ENCODE results near the gene MT1H. TPM values are rescaled to one million over a fixed set of nuclear protein-coding genes. Genes with fewer than 3 reads are reported as not detected.

The MT1H gene
- total RNA-seq, 1 experiment from 2014 or later: not detected

DNA sequence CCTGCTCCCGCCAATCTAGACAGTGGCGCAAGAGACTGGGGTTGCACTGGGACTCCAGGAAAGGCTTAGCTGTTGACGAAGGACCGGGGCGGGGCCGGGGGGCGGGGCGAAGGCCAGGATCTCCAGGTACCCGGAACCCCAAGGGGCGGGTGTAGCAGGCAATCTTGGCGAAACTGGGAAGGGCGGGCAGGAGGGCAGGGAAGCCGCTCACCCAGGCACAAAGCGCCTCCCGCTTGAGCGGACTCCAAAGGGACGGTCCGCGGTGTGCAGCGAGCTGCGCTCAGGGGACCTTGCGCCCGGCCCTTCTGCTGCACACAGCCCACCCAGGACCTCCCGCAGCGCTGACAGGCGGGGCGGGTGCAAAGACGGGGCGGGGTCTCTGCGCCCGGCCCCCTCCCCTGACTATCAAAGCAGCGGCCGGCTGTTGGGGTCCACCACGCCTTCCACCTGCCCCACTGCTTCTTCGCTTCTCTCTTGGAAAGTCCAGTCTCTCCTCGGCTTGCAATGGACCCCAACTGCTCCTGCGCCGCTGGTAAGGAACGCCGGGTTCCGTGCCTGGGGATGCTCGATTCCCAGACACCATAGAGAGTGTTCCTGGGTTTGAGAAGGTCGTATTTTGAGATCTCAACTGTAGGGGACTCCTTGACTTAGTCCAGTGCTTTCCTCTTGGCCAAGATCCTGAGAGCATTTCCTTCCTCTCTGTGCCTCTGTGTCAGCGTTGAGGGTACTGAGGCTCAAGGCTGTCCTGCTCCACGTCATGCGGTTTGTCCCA is 11.9 kb upstream of the MT1H start, which contains the start of gene MT1F:
Gene MT1F (plus strand): TSS at position 405 of the 772 bp plus-strand sequence. CDS start 100 bp downstream, at position 505.
- Histone ChIP-seq H3K79me2 (ENCODE audit: low read depth) (no peaks in the 10 kb centered on the region), H4K20me1 (ENCODE audit: insufficient read depth) (no peaks in the 10 kb centered on the region), H3K4me2 (peak within 1 kb of the TSS; percentile 82), H3K27ac (no peak within 1 kb of the TSS), H3K9me2 (ENCODE audit: insufficient read depth) (no peaks in the 10 kb centered on the region), H3K4me3 (peak within 1 kb of the TSS; percentile 55), H3K4me1 (replicated peaks; ENCODE audit: insufficient read depth) (peaks cover 19% of the 10 kb centered on the region), H3K36me3 (ENCODE audit: low read depth) (no peaks in the 10 kb centered on the region), H3K27me3 (ENCODE audit: insufficient read depth, low read depth) (peaks cover 11% of the 10 kb centered on the region), H3K9me3 (ENCODE audit: insufficient read depth, low read depth) (no peaks in the 10 kb centered on the region), H2AFZ (peak within 1 kb of the TSS; percentile 82), H3F3A (ENCODE audit: insufficient read depth, low read depth) (peaks cover 22% of the 10 kb centered on the region; the same call in 1 of the 2 replicates)
- CTCF ChIA-PET: interaction anchor here (0.6 to 0.7 kb wide), 2 partner anchors 54 to 70 kb away, joined by 3 read pairs; no protein-coding TSS in a partner anchor
- DNase-seq: peak; percentile 81 to 83
- POLR2A ChIA-PET (ENCODE audit: unreplicated experiment): interaction anchor here (0.5 to 0.8 kb wide), 5 partner anchors 49 to 751 kb away, joined by 3 to 9 read pairs (median 4); partner anchors contain the start of gene MT2A
- TF ChIP-seq, protein P1, sequence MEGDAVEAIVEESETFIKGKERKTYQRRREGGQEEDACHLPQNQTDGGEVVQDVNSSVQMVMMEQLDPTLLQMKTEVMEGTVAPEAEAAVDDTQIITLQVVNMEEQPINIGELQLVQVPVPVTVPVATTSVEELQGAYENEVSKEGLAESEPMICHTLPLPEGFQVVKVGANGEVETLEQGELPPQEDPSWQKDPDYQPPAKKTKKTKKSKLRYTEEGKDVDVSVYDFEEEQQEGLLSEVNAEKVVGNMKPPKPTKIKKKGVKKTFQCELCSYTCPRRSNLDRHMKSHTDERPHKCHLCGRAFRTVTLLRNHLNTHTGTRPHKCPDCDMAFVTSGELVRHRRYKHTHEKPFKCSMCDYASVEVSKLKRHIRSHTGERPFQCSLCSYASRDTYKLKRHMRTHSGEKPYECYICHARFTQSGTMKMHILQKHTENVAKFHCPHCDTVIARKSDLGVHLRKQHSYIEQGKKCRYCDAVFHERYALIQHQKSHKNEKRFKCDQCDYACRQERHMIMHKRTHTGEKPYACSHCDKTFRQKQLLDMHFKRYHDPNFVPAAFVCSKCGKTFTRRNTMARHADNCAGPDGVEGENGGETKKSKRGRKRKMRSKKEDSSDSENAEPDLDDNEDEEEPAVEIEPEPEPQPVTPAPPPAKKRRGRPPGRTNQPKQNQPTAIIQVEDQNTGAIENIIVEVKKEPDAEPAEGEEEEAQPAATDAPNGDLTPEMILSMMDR (conservative IDR thresholded peaks at IDR 0.05): no peak
- TF ChIP-seq EZH2 (IDR thresholded peaks at IDR 0.05; ENCODE audit: low read depth): no peak
- no TSS peak for BruUV-seq (replicated peaks)
- intact Hi-C loops (cut with micrococcal nuclease; ENCODE audit: unreplicated experiment): loop anchor here (1.0 kb wide), 1 partner anchor 25 kb away; the partner anchor contains the start of gene MT1X

DNA sequence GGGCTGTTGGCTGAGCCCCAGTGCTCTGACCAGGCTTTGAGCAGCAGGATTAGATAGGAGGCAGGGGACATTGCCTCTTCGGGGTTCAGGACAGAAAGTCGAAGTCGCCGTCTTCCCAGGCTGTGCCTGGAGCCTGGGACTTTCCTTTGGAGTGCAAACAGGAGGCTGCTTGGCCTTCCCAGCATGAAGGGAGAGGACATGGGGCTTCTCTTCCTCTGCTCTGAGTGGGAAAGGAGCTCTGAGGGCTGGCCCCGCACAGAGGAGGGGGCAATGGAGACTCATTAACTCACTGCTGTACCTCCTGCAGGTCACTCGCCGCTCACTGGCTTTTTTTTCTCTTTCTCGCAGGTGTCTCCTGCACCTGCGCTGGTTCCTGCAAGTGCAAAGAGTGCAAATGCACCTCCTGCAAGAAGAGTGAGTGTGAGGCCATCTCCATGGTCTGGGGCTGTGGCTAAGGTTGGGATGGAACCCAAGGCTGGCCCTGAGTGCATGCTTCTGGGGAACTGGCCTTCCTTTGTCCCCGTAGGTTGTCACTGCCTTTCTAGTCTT is 11.2 kb upstream of the MT1H start:
- Histone ChIP-seq H3K9me3 (ENCODE audit: insufficient read depth, low read depth) (no peaks in the 10 kb centered on the region), H3F3A (ENCODE audit: insufficient read depth, low read depth) (peaks cover 17% of the 10 kb centered on the region; the same call in 1 of the 2 replicates), H3K79me2 (ENCODE audit: low read depth) (no peaks in the 10 kb centered on the region), H4K20me1 (ENCODE audit: insufficient read depth) (no peaks in the 10 kb centered on the region), H3K27me3 (ENCODE audit: insufficient read depth, low read depth) (peaks cover 11% of the 10 kb centered on the region), H3K4me1 (replicated peaks; ENCODE audit: insufficient read depth) (peaks cover 17% of the 10 kb centered on the region), H3K4me3 (peak overlapping the region; percentile 55), H3K4me2 (peak overlapping the region; percentile 82), H3K36me3 (ENCODE audit: low read depth) (no peaks in the 10 kb centered on the region), H2AFZ (no peak overlapping the region), H3K27ac (no peak overlapping the region), H3K9me2 (ENCODE audit: insufficient read depth) (no peaks in the 10 kb centered on the region)
- POLR2A ChIA-PET (ENCODE audit: unreplicated experiment): no interaction called here
- CTCF ChIA-PET: no interaction called here
- no TSS peak for BruUV-seq (replicated peaks)
- TF ChIP-seq, protein P1 (conservative IDR thresholded peaks at IDR 0.05): no peak
- no peak for TF ChIP-seq EZH2 (IDR thresholded peaks at IDR 0.05; ENCODE audit: low read depth)
- no peak for DNase-seq
- intact Hi-C loops (cut with micrococcal nuclease; ENCODE audit: unreplicated experiment): no loop called here

DNA sequence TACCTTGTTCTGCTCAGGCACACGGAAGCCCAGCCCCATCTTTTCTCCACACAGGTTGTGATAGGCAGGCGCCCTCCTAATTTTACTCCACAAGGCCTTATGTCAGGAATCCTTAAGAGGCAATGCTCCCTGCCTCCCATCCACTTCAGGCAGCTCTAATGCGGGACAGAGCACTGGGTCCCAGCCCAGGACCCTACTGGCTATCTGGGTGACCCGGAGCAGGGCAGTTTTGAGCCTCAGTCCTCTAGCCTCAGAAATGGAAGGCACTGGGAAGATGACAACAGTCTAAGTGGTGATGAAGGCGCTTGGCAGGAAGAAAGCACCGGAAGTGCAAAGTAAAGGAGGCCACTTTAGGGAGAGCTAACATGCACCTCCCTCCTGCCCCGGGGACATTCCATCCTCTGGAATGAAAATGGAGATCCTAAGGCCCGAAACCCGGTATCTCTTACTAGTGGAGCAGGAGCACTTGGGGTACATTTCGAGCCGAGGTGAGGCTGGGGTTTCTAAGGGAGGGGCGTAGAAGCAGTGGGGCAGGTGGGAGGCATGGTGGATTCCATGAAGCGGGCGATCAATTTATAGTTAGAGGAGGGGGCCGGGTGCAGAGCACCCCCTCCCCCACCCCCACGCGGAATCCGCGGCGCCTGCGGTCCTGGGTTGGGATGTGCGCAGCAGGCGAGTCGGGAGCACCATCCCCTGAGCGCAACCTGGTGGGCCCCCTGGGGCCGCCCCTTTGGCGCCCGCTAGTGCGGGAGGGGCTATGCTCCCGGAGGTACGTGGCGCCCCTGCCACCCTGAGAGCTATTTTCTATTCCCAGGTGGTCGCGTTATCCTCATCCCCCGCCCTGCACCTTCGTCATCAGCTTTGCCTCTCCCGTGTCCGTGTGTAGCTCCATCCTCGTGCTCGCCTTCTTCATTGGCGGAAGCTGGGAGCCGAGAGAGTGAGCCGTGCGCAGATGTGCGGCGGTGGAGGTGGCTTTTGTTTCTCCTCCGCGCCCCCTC is 7.0 kb upstream of the MT1H start:
- no peaks in the 10 kb centered on the region for H4K20me1 ChIP-seq (ENCODE audit: insufficient read depth)
- ChIA-PET POLR2A (ENCODE audit: unreplicated experiment) (no interaction called here), CTCF (no interaction called here)
- no peak for DNase-seq
- H3K79me2 ChIP-seq (ENCODE audit: low read depth): no peaks in the 10 kb centered on the region
- H3K36me3 ChIP-seq (ENCODE audit: low read depth): no peaks in the 10 kb centered on the region
- no peaks in the 10 kb centered on the region for H3K9me2 ChIP-seq (ENCODE audit: insufficient read depth)
- H3K27ac ChIP-seq: no peak overlapping the region
- peaks cover 11% of the 10 kb centered on the region for H3K27me3 ChIP-seq (ENCODE audit: insufficient read depth, low read depth)
- H3K9me3 ChIP-seq (ENCODE audit: insufficient read depth, low read depth): no peaks in the 10 kb centered on the region
- H3K4me2 ChIP-seq: no peak overlapping the region
- no peak overlapping the region for H2AFZ ChIP-seq
- no peak for TF ChIP-seq EZH2 (IDR thresholded peaks at IDR 0.05; ENCODE audit: low read depth)
- TF ChIP-seq, protein P1 (conservative IDR thresholded peaks at IDR 0.05): no peak
- no peak overlapping the region for H3K4me3 ChIP-seq
- intact Hi-C loops (cut with micrococcal nuclease; ENCODE audit: unreplicated experiment): no loop called here
- BruUV-seq (replicated peaks): no TSS peak
- H3K4me1 ChIP-seq (replicated peaks; ENCODE audit: insufficient read depth): peaks cover 19% of the 10 kb centered on the region
- peaks cover 4% of the 10 kb centered on the region for H3F3A ChIP-seq (ENCODE audit: insufficient read depth, low read depth)

All from PC-9 (cell line).